HepG2 (cell line): ENCODE results near the gene SPIRE1. TPM values are rescaled to one million over a fixed set of nuclear protein-coding genes. Genes with fewer than 3 reads are reported as not detected.

Experiments used
- CBX5 ChIP-seq: sonication (generic); formaldehyde crosslinking; IDR thresholded peaks from 2 replicates; pipeline ENCODE4 v1.4.0; 2020; ENCODE audit warnings: missing genetic modification reagents, borderline replicate concordance
- KDM1A ChIP-seq: IDR thresholded peaks from 2 replicates; pipeline ENCODE4 v1.6.1; 2016; ENCODE audit warnings: missing compliant biosample characterization
- NR2F1 ChIP-seq, 2 experiments: fragments of 450-650 bp in 1 of 2; formaldehyde crosslinking in 1 of 2; IDR thresholded peaks; 2 replicates each; pipeline versions ENCODE4 v1.5.0 to v1.6.1; 2016 to 2020; ENCODE audit warnings: mild to moderate bottlenecking in 1 of 2, missing compliant biosample characterization in 1 of 2, missing genetic modification reagents in 1 of 2, moderate library complexity in 1 of 2
- SCMH1 ChIP-seq: sonication (generic); formaldehyde crosslinking; IDR thresholded peaks from 2 replicates; pipeline ENCODE4 v1.9.0; 2021; ENCODE audit warnings: missing genetic modification reagents, mild to moderate bottlenecking, borderline replicate concordance
- SRF ChIP-seq: IDR thresholded peaks from 2 replicates; pipeline ENCODE4 v1.6.1; 2011; ENCODE audit warnings: mild to moderate bottlenecking, low read depth, low read length, moderate library complexity
- TAF1 ChIP-seq: sonication (generic); formaldehyde crosslinking; IDR thresholded peaks from 2 replicates; pipeline ENCODE4 v1.4.0; 2020; ENCODE audit warnings: missing genetic modification reagents
- TOE1 ChIP-seq: sonication (generic); formaldehyde crosslinking; IDR thresholded peaks from 2 replicates; pipeline ENCODE4 v1.4.0; 2020; ENCODE audit warnings: mild to moderate bottlenecking, missing genetic modification reagents
- ZNF121 ChIP-seq: sonication (generic); formaldehyde crosslinking; IDR thresholded peaks from 2 replicates; pipeline ENCODE4 v1.5.0; 2020; ENCODE audit warnings: mild to moderate bottlenecking, missing genetic modification reagents
- ZNF264 ChIP-seq: sonication (generic); formaldehyde crosslinking; IDR thresholded peaks from 2 replicates; pipeline ENCODE4 v1.4.0; 2020; ENCODE audit warnings: missing genetic modification reagents
- ZNF776 ChIP-seq: sonication (generic); formaldehyde crosslinking; IDR thresholded peaks from 2 replicates; pipeline ENCODE4 v1.4.0; 2020; ENCODE audit warnings: mild to moderate bottlenecking, missing genetic modification reagents
- polyA plus RNA-seq, 8 experiments: library from polyadenylated mRNA; depleted of rRNA in 3 of 8; stranded (reverse) in 7 of 8; unstranded in 1 of 8; fragments of >200 nt; fragmentation: Illumina TruSeq in 4 of 8; extraction: Trizol in 4 of 8; gene quantifications; 2 replicates each; pipeline versions ENCODE4 v1.2.1 to v1.2.3, GENCODE V29; 2011 to 2016; ENCODE audit warnings: low read depth in 4 of 8, missing spikeins in 1 of 8, mixed read lengths in 1 of 8; ENCODE audit not compliant: insufficient read depth in 1 of 8
- total RNA-seq, 5 experiments: library from RNA; depleted of rRNA; stranded (reverse); fragments of >200 nt; fragmentation: Illumina TruSeq; extraction: Trizol; gene quantifications; 2 replicates each; pipeline ENCODE4 v1.2.3, GENCODE V29; 2016; ENCODE audit warnings: low read depth in 1 of 5
- TF ChIP-seq, protein P1 (sequence below): sonication (generic); formaldehyde crosslinking; IDR thresholded peaks from 2 replicates; pipeline ENCODE4 v1.4.0; 2020; ENCODE audit warnings: missing genetic modification reagents
- TF ChIP-seq, protein P2 (sequence below): sonication (generic); formaldehyde crosslinking; IDR thresholded peaks from 2 replicates; pipeline ENCODE4 v1.8.0; 2022; ENCODE audit warnings: mild to moderate bottlenecking, missing genetic modification reagents
- TF ChIP-seq, protein P3 (sequence below): sonication (generic); formaldehyde crosslinking; IDR thresholded peaks from 2 replicates; pipeline ENCODE4 v1.9.0; 2021; ENCODE audit warnings: missing genetic modification reagents, mild to moderate bottlenecking, borderline replicate concordance
- TF ChIP-seq, protein P4 (sequence below): sonication (generic); formaldehyde crosslinking; IDR thresholded peaks from 2 replicates; pipeline ENCODE4 v1.4.0; 2020; ENCODE audit warnings: mild to moderate bottlenecking, low read depth, missing genetic modification reagents
- TF ChIP-seq, protein P5 (sequence below): sonication (generic); formaldehyde crosslinking; IDR thresholded peaks from 2 replicates; pipeline ENCODE4 v1.8.0; 2022; ENCODE audit warnings: missing genetic modification reagents, mild to moderate bottlenecking, borderline replicate concordance
- TF ChIP-seq, protein P6 (sequence below): IDR thresholded peaks from 2 replicates; pipeline ENCODE4 v1.6.1; 2016; ENCODE audit warnings: mild to moderate bottlenecking
- TF ChIP-seq, protein P7 (sequence below): sonication (generic); formaldehyde crosslinking; conservative IDR thresholded peaks from 2 replicates; pipeline ENCODE4 v1.4.0; 2020; ENCODE audit warnings: missing genetic modification reagents

SPIRE1 gene
- total and polyA plus RNA-seq, 2 of the 13 experiments (the other 11 are each of a cell fraction or from before 2014, with no cell fraction given), result 9.9 to 21.3 TPM

DNA sequence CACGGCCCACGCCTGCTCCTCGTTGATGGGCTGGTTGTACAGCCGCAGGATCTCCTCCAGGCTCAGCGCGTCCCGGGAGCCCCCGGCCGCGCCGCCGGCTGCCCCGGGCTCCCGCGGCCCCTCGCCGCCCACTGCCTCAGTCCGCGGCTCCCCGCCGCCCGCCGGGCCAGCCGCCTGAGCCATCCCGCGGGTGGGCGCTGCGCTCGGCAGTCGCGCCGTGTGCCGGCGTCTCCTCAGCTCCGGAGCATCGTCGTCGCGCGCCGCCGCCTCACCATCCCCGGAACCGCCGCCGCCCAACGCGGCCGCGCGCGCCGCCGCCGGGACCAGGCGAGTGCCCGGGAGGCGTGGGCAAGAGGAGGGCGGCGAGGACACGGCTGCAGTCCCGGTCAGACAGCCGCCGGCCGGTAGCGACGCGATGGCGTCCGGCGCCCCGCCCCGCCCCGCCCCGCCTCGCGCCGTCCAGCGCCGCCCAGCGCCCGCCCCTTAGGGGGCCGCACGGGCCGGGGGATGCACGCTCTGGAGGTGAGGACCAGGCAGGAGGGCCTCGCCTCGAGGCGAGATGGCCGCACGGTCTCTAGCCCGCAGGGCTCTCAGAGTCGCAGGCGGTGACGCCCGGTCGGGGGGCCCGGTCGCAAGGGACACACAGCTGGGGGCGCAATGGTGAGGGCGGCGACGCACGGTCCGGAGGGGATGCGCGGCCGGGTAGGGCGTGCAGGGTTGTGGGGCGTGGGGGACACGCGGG, at the start of gene SPIRE1 (continued):
- TF ChIP-seq, protein P1, sequence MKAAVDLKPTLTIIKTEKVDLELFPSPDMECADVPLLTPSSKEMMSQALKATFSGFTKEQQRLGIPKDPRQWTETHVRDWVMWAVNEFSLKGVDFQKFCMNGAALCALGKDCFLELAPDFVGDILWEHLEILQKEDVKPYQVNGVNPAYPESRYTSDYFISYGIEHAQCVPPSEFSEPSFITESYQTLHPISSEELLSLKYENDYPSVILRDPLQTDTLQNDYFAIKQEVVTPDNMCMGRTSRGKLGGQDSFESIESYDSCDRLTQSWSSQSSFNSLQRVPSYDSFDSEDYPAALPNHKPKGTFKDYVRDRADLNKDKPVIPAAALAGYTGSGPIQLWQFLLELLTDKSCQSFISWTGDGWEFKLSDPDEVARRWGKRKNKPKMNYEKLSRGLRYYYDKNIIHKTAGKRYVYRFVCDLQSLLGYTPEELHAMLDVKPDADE (CRISPR knock-in tag), result 0 out of 2 replicates have a peak, but pooled peaks have one; percentile 36
- TF ChIP-seq SCMH1 (CRISPR knock-in tag) (no peak), ZNF264 (CRISPR knock-in tag) (no peak), TAF1 (CRISPR knock-in tag) (no peak), TOE1 (CRISPR knock-in tag) (no peak), CBX5 (CRISPR knock-in tag) (no peak), NR2F1 (CRISPR knock-in tag; IDR thresholded peaks at IDR 0.05) (no peak), SRF (no peak), KDM1A (CRISPR knock-in tag) (no peak), ZNF121 (CRISPR knock-in tag) (no peak), ZNF776 (CRISPR knock-in tag) (no peak)
- TF ChIP-seq, protein P2, sequence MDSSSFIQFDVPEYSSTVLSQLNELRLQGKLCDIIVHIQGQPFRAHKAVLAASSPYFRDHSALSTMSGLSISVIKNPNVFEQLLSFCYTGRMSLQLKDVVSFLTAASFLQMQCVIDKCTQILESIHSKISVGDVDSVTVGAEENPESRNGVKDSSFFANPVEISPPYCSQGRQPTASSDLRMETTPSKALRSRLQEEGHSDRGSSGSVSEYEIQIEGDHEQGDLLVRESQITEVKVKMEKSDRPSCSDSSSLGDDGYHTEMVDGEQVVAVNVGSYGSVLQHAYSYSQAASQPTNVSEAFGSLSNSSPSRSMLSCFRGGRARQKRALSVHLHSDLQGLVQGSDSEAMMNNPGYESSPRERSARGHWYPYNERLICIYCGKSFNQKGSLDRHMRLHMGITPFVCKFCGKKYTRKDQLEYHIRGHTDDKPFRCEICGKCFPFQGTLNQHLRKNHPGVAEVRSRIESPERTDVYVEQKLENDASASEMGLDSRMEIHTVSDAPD, result no peak
- TF ChIP-seq, protein P3, sequence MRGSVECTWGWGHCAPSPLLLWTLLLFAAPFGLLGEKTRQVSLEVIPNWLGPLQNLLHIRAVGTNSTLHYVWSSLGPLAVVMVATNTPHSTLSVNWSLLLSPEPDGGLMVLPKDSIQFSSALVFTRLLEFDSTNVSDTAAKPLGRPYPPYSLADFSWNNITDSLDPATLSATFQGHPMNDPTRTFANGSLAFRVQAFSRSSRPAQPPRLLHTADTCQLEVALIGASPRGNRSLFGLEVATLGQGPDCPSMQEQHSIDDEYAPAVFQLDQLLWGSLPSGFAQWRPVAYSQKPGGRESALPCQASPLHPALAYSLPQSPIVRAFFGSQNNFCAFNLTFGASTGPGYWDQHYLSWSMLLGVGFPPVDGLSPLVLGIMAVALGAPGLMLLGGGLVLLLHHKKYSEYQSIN (CRISPR knock-in tag), result no peak
- TF ChIP-seq, protein P4, sequence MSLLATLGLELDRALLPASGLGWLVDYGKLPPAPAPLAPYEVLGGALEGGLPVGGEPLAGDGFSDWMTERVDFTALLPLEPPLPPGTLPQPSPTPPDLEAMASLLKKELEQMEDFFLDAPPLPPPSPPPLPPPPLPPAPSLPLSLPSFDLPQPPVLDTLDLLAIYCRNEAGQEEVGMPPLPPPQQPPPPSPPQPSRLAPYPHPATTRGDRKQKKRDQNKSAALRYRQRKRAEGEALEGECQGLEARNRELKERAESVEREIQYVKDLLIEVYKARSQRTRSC (CRISPR knock-in tag), result no peak
- TF ChIP-seq, protein P5, sequence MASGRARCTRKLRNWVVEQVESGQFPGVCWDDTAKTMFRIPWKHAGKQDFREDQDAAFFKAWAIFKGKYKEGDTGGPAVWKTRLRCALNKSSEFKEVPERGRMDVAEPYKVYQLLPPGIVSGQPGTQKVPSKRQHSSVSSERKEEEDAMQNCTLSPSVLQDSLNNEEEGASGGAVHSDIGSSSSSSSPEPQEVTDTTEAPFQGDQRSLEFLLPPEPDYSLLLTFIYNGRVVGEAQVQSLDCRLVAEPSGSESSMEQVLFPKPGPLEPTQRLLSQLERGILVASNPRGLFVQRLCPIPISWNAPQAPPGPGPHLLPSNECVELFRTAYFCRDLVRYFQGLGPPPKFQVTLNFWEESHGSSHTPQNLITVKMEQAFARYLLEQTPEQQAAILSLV (CRISPR knock-in tag), result peak; percentile 30; the same call in 1 of the 2 replicates
- TF ChIP-seq, protein P6, sequence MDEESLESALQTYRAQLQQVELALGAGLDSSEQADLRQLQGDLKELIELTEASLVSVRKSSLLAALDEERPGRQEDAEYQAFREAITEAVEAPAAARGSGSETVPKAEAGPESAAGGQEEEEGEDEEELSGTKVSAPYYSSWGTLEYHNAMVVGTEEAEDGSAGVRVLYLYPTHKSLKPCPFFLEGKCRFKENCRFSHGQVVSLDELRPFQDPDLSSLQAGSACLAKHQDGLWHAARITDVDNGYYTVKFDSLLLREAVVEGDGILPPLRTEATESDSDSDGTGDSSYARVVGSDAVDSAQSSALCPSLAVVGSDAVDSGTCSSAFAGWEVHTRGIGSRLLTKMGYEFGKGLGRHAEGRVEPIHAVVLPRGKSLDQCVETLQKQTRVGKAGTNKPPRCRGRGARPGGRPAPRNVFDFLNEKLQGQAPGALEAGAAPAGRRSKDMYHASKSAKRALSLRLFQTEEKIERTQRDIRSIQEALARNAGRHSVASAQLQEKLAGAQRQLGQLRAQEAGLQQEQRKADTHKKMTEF, result no peak
- TF ChIP-seq, protein P7, sequence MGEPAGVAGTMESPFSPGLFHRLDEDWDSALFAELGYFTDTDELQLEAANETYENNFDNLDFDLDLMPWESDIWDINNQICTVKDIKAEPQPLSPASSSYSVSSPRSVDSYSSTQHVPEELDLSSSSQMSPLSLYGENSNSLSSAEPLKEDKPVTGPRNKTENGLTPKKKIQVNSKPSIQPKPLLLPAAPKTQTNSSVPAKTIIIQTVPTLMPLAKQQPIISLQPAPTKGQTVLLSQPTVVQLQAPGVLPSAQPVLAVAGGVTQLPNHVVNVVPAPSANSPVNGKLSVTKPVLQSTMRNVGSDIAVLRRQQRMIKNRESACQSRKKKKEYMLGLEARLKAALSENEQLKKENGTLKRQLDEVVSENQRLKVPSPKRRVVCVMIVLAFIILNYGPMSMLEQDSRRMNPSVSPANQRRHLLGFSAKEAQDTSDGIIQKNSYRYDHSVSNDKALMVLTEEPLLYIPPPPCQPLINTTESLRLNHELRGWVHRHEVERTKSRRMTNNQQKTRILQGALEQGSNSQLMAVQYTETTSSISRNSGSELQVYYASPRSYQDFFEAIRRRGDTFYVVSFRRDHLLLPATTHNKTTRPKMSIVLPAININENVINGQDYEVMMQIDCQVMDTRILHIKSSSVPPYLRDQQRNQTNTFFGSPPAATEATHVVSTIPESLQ (CRISPR knock-in tag), result no peak
